ENCODE measurements around the gene FAM89A.
"Not testable (repeated sequence)": the region's sequence is repeated elsewhere in the genome, so short reads cannot be mapped to it uniquely, and the experiment has no call there.

Gene FAM89A

DNA sequence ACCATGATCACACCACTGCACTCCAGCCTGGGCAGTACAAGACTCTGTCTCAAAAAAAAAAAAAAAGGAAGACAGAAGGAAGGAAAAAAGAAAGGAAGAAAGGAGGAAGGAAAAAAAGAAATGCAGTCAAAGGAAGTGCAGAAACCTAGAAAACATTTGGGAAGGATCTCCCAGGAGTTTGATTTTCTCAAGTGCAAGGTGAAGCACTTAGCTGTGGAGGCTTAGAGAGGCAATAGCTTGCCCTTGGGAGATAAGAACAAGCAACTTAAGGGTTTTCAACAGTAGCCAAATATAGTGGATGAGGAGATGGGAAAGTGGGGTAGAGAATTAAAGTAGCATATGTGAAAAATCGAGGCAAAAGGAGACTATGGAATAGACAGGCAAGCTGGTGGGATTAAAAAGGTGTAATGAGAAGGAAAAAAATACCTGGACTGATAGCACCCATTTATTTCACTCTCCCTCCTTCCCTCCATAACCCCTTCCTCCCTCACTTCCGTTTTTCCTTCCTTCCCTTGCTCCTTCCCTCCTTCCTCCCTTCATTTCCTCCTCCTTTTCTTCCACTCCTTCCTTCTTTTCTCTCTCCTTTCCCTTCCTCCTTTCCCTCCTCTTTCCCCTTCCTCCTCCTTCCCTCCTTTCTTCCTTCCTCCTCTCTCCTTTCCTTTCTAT lies 6.8 kb upstream of the FAM89A start:
- TF ChIP-seq CTCF (conservative IDR thresholded peaks at IDR 0.05; ENCODE audit: low read depth, low read length) = no peak
- H3K4me3 ChIP-seq (ENCODE audit: low read depth, low read length) = no peak overlapping the region
- DNase-seq (ENCODE audit: low read depth) = no peak

DNA sequence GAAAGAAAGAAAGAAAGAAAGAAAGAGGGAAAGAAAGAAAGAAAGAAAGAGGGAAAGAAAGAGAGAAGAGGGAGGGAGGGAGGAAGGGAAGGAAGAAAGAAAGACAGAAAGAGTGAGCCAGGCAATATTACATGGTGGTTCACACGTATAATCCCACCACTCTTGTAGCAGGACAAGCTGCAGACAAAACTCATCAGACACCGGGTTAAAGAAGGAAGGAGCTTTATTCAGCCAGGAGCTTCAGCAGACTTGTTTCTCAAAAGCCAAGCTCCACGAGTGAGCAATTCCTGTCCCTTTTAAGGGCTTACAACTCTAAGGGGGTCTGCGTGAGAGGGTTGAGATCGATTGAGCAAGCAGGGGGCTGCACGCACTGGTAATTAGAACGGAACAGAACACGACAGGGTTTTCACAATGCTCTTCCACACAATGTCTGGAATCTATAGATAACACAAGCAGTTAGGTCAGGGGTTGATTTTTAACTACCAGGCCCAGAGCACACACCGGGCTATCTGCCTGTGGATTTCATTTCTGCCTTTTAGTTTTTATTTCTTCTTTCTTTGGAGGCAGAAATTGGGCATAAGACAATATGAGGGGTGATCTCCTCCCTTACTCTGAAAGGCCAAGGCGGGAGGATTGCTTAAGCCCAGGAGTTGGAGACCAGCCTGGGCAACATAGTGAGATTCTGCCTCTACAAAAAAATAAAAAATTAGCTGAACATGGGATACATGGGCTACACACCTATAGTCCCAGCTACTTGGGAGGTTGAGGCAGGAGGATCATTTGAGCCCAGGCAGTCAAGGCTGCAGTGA lies 6.1 kb upstream of the FAM89A start:
- H3K4me3 ChIP-seq (ENCODE audit: low read depth, low read length); DNase-seq (ENCODE audit: low read depth): not testable (repeated sequence)

- no peak overlapping the region for H3K4me3 ChIP-seq (ENCODE audit: low read depth, low read length)
- no peak for DNase-seq (ENCODE audit: low read depth)
- TF ChIP-seq CTCF (conservative IDR thresholded peaks at IDR 0.05; ENCODE audit: low read depth, low read length) = no peak
These were observed 5.2 kb upstream of the FAM89A start for GRCh38 chr1:231045286-231045685.

DNA sequence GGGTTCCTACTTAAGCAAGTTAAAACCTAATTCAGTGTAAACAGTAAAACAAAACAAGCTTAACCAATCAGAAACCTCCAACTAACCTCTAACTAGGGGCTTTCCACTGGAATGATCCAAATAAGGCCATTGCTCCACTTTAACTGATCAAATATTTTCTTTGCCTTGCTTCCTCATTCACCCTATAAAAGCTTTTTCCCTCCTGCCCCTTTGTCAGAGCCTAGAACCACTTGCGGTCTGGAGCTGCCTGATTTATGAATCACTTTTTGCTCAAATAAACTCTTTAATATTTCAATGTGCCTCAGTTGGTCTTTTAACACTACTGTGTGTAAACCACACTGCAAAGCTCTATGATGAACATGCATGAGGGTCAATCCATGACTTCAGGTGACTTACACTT lies 4.5 kb upstream of the FAM89A start:
- DNase-seq (ENCODE audit: low read depth) = no peak
- no peak for TF ChIP-seq CTCF (conservative IDR thresholded peaks at IDR 0.05; ENCODE audit: low read depth, low read length)
- no peak overlapping the region for H3K4me3 ChIP-seq (ENCODE audit: low read depth, low read length)

DNA sequence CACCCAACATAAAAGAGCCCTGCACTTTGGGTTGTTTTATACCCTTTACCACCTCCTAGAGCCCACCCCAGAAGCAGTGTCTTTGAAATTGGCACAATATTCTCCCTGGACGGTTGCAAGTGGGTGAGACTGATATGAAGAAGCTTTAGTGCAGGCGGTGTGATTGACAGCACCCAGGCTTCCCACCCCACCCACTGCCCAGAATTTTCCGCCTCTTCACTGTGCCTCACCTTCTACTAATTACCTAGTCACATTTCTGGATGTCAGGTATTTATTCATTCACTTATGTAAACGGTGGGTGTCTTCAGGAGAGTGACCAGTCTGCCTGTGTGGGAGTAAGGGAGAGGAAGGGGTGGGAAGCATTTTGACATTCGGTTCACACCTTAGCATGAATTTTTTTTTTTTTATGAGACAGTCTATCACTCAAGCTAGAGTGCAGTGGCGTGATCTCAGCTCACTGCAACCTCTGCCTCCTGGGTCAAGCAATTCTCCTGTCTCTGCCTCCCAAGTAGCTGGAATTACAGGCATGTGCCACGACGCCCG lies 1.7 kb upstream of the FAM89A start:
- no peak for TF ChIP-seq CTCF (conservative IDR thresholded peaks at IDR 0.05; ENCODE audit: low read depth, low read length)
- no peak for DNase-seq (ENCODE audit: low read depth)
- H3K4me3 ChIP-seq (ENCODE audit: low read depth, low read length) = no peak overlapping the region

DNA sequence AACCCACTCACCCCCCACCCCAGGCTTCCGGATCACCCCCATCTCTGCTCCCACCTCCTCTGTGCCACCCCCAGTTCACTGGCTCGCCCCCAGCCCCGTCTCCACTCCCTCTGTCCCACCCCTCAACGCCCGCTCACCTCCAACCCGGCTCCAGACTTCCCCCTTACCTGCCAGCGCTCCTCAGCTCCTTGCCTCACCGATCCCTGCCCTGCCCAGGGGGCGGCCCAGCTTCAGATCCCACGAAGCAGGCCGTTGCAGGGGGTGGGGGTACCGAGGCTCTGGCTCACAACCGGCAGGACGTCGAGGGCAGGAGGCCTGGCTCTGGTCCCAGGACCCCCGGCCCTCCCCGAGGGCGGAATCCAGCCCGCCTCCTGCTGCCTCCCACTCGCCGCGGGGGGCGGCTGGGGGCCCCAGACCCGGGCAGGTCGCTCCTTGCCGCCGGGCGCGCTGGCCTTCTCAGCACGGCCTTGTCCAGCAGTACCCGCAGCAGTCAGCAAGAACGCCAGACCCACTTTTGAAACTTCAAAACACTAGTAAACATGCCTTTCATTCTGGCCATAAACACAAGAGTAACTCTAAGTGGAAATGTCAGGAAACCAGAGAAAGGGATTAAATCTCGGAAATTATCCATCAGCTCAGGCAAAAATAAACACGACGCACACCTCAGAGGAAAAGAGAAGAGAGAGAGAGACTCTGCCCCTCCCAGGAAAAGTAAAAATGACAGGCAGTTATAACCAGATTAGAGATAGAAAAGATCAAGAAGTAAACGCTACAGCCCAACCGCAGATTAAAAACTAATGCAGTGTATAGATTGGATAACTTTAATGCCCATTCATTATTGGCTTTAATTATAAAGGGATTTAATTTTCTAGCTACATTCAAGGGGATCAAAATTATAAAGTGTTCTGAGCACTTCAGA lies 1.0 kb upstream of the FAM89A start:
- peak overlapping the region; percentile 76 for H3K4me3 ChIP-seq (ENCODE audit: low read depth, low read length)
- no peak for TF ChIP-seq CTCF (conservative IDR thresholded peaks at IDR 0.05; ENCODE audit: low read depth, low read length)
- no peak for DNase-seq (ENCODE audit: low read depth)

Data from choroid plexus epithelial cell (primary cell).